ENCODE measurements around the gene SLC40A1.

The SLC40A1 gene

GRCh38 chr2:189541591-189541990 is 39.0 kb downstream of the SLC40A1 start:
- no peaks in the 10 kb centered on the region for H3K4me1 Mint-ChIP-seq
- no peak overlapping the region for H3K27ac Mint-ChIP-seq
- no peak for DNase-seq
- H3K9me3 Mint-ChIP-seq, result no peaks in the 10 kb centered on the region
- H3K36me3 Mint-ChIP-seq (ENCODE audit: low read depth), result no peaks in the 10 kb centered on the region
- TF ChIP-seq CTCF (IDR thresholded peaks at IDR 0.05), result no peak
- H3K27me3 Mint-ChIP-seq (ENCODE audit: low read depth, poor library complexity), result no peaks in the 10 kb centered on the region
- no peak overlapping the region for H3K4me3 Mint-ChIP-seq

GRCh38 chr2:189540551-189540950 is 40.0 kb downstream of the SLC40A1 start:
- H3K27ac Mint-ChIP-seq, result no peak overlapping the region
- no peaks in the 10 kb centered on the region for H3K4me1 Mint-ChIP-seq
- H3K9me3 Mint-ChIP-seq, result no peaks in the 10 kb centered on the region

GRCh38 chr2:189538402-189538801 is 42.2 kb downstream of the SLC40A1 start:
- no peak overlapping the region for H3K4me3 Mint-ChIP-seq
- H3K27me3 Mint-ChIP-seq (ENCODE audit: low read depth, poor library complexity), result peaks cover 4% of the 10 kb centered on the region
- DNase-seq, result no peak
- H3K27ac Mint-ChIP-seq, result no peak overlapping the region
- H3K4me1 Mint-ChIP-seq, result no peaks in the 10 kb centered on the region
- TF ChIP-seq CTCF (IDR thresholded peaks at IDR 0.05), result no peak
- H3K36me3 Mint-ChIP-seq (ENCODE audit: low read depth), result no peaks in the 10 kb centered on the region
- no peaks in the 10 kb centered on the region for H3K9me3 Mint-ChIP-seq

More at GRCh38 chr2:189540551-189540950, 40.0 kb downstream of the SLC40A1 start:
- TF ChIP-seq CTCF (IDR thresholded peaks at IDR 0.05), result no peak
- DNase-seq, result no peak
- Mint-ChIP-seq H3K36me3 (ENCODE audit: low read depth) (no peaks in the 10 kb centered on the region), H3K4me3 (no peak overlapping the region), H3K27me3 (ENCODE audit: low read depth, poor library complexity) (peaks cover 4% of the 10 kb centered on the region)

- H3K27ac Mint-ChIP-seq, result no peak overlapping the region
- H3K4me1 Mint-ChIP-seq, result no peaks in the 10 kb centered on the region
- H3K36me3 Mint-ChIP-seq (ENCODE audit: low read depth), result no peaks in the 10 kb centered on the region
- H3K4me3 Mint-ChIP-seq, result no peak overlapping the region
- TF ChIP-seq CTCF (IDR thresholded peaks at IDR 0.05), result no peak
- H3K9me3 Mint-ChIP-seq, result no peaks in the 10 kb centered on the region
- DNase-seq, result no peak
- peaks cover 4% of the 10 kb centered on the region for H3K27me3 Mint-ChIP-seq (ENCODE audit: low read depth, poor library complexity)
Observed at GRCh38 chr2:189536830-189537229, 43.8 kb downstream of the SLC40A1 start.

- no peak for TF ChIP-seq CTCF (IDR thresholded peaks at IDR 0.05)
- Mint-ChIP-seq H3K9me3 (no peaks in the 10 kb centered on the region), H3K36me3 (ENCODE audit: low read depth) (no peaks in the 10 kb centered on the region), H3K27me3 (ENCODE audit: low read depth, poor library complexity) (peaks cover 4% of the 10 kb centered on the region), H3K4me1 (no peaks in the 10 kb centered on the region), H3K27ac (no peak overlapping the region), H3K4me3 (no peak overlapping the region)
- no peak for DNase-seq
Observed at GRCh38 chr2:189534854-189535832, 45.4 kb downstream of the SLC40A1 start.

Data from nephron progenitor cell (in vitro differentiated cells).